Neuronal stem cell (in vitro differentiated cells): ENCODE data around the gene PLPP4.

Experiments
- DNase-seq: peaks from one replicate; pipeline ENCODE4 v3.0.0-alpha.2; 2013; ENCODE audit warnings: low spot score
- H2AFZ ChIP-seq: one replicate; pipeline ENCODE4 v1.6.1; 2013; ENCODE audit warnings: mild to moderate bottlenecking, low read length, inconsistent platforms
- H2AK5ac ChIP-seq: 2 replicates; pipeline ENCODE4 v1.6.1; 2013; ENCODE audit warnings: low read depth, mild to moderate bottlenecking, inconsistent platforms, low read length, moderate library complexity, mixed read lengths
- H2BK120ac ChIP-seq: 2 replicates; pipeline ENCODE4 v1.6.1; 2013; ENCODE audit warnings: low read depth, mild to moderate bottlenecking, inconsistent platforms, low read length, moderate library complexity, mixed read lengths
- H2BK12ac ChIP-seq: one replicate; pipeline ENCODE4 v1.6.1; 2013; ENCODE audit warnings: low read length, inconsistent platforms
- H2BK15ac ChIP-seq: 2 replicates; pipeline ENCODE4 v1.6.1; 2013; ENCODE audit warnings: mild to moderate bottlenecking, low read length, inconsistent platforms, mixed read lengths
- H2BK5ac ChIP-seq: one replicate; pipeline ENCODE4 v1.6.1; 2013; ENCODE audit warnings: inconsistent platforms, mild to moderate bottlenecking, low read length, moderate library complexity
- H3K14ac ChIP-seq: one replicate; pipeline ENCODE4 v1.6.1; 2013; ENCODE audit warnings: low read length, inconsistent platforms
- H3K18ac ChIP-seq: 2 replicates; pipeline ENCODE4 v1.6.1; 2013; ENCODE audit warnings: low read length, inconsistent platforms
- H3K23ac ChIP-seq: 2 replicates; pipeline ENCODE4 v1.6.1; 2013; ENCODE audit warnings: low read depth, mild to moderate bottlenecking, mixed read lengths, low read length, inconsistent platforms; ENCODE audit not compliant: poor library complexity
- H3K27ac ChIP-seq: replicated peaks from 3 replicates; pipeline ENCODE4 v1.5.1; 2013; ENCODE audit warnings: low read length, inconsistent platforms
- H3K27me3 ChIP-seq, 3 experiments: 2 replicates each; pipeline ENCODE4 v1.6.1; 2013; ENCODE audit warnings: low read length in 3 of 3, mild to moderate bottlenecking in 2 of 3, inconsistent platforms in 1 of 3, low read depth in 1 of 3, mixed read lengths in 1 of 3, moderate library complexity in 1 of 3; ENCODE audit not compliant: control insufficient read depth in 3 of 3, insufficient read depth in 3 of 3
- H3K36me3 ChIP-seq, 2 donors: replicated peaks in 1 of 2; 2 replicates each; pipeline ENCODE4 v1.6.1; 2013; ENCODE audit warnings: low read length in 2 of 2; ENCODE audit not compliant: control insufficient read depth in 2 of 2, insufficient read depth in 2 of 2
- H3K4ac ChIP-seq: 2 replicates; pipeline ENCODE4 v1.6.1; 2013; ENCODE audit warnings: inconsistent platforms, mild to moderate bottlenecking, low read length, moderate library complexity
- H3K4me1 ChIP-seq, 2 donors: 1 replicate in 1 of 2; 2 replicates in 1 of 2; pipeline ENCODE4 v1.6.1; 2013; ENCODE audit warnings: low read length in 2 of 2, low read depth in 1 of 2; ENCODE audit not compliant: control insufficient read depth in 2 of 2, insufficient read depth in 1 of 2
- H3K4me2 ChIP-seq: one replicate; pipeline ENCODE4 v1.6.1; 2013; ENCODE audit warnings: mild to moderate bottlenecking, low read length, inconsistent platforms; ENCODE audit not compliant: insufficient read depth, poor library complexity, severe bottlenecking
- H3K4me3 ChIP-seq, 2 donors: 2 replicates each; pipeline ENCODE4 v1.5.1; 2013; ENCODE audit warnings: low read length in 2 of 2, mild to moderate bottlenecking in 2 of 2, inconsistent platforms in 1 of 2, moderate library complexity in 1 of 2
- H3K79me1 ChIP-seq: one replicate; pipeline ENCODE4 v1.6.1; 2013; ENCODE audit warnings: low read depth, mild to moderate bottlenecking, inconsistent platforms, low read length, moderate library complexity
- H3K9ac ChIP-seq: one replicate; pipeline ENCODE4 v1.6.1; 2013; ENCODE audit warnings: mild to moderate bottlenecking, low read depth, low read length, inconsistent platforms; ENCODE audit not compliant: poor library complexity
- H3K9me3 ChIP-seq, 2 donors: replicated peaks in 1 of 2; 2 replicates each; pipeline versions ENCODE3 to v1.6.1; 2013; ENCODE audit warnings: low read length in 2 of 2, mild to moderate bottlenecking in 2 of 2, inconsistent platforms in 1 of 2, low read depth in 1 of 2, mixed read lengths in 1 of 2, moderate library complexity in 1 of 2; ENCODE audit not compliant: control insufficient read depth in 2 of 2, insufficient read depth in 1 of 2
- H4K8ac ChIP-seq: one replicate; pipeline ENCODE4 v1.6.1; 2013; ENCODE audit warnings: low read depth, mild to moderate bottlenecking, inconsistent platforms, low read length, moderate library complexity
- H4K91ac ChIP-seq: one replicate; pipeline ENCODE4 v1.6.1; 2013; ENCODE audit warnings: low read length, low read depth, mild to moderate bottlenecking, inconsistent platforms; ENCODE audit not compliant: poor library complexity
- WGBS, 2 donors: extraction: QIAGEN DNeasy Blood & Tissue Kit; methylation state at CpG; one replicate each; pipeline ENCODE4 v1.1.7; 2013; ENCODE audit warnings: missing lambda C conversion rate in 2 of 2, mixed read lengths in 1 of 2; ENCODE audit not compliant: insufficient read length in 2 of 2, insufficient replicate concordance in 1 of 2; ENCODE audit errors: extremely low coverage in 2 of 2; 5-methylcytosine and 5-hydroxymethylcytosine counted together

Gene PLPP4

GRCh38 chr10:120490288-120490687, 33.3 kb downstream of the PLPP4 start:
- Histone ChIP-seq H3K79me1 (no peaks in the 10 kb centered on the region), H3K36me3 (no peaks in the 10 kb centered on the region), H2AK5ac (no peak overlapping the region), H3K4ac (no peak overlapping the region), H3K4me2 (no peak overlapping the region), H2BK5ac (no peak overlapping the region), H3K14ac (no peak overlapping the region), H2AFZ (no peak overlapping the region), H2BK15ac (no peak overlapping the region), H3K4me3 (no peak overlapping the region), H3K18ac (no peak overlapping the region), H3K4me1 (peaks cover 0 to 6% of the 10 kb centered on the region in 2 donors), H3K9me3 (no peaks in the 10 kb centered on the region), H4K91ac (no peak overlapping the region), H3K27ac (no peak overlapping the region), H3K9ac (no peak overlapping the region), H3K27me3 (no peaks in the 10 kb centered on the region), H2BK120ac (no peak overlapping the region), H4K8ac (no peak overlapping the region), H3K23ac (no peak overlapping the region), H2BK12ac (no peak overlapping the region)
- WGBS, 2 donors: no CpG with 5 or more reads among the region's 1 CpG
- DNase-seq: no peak

DNA sequence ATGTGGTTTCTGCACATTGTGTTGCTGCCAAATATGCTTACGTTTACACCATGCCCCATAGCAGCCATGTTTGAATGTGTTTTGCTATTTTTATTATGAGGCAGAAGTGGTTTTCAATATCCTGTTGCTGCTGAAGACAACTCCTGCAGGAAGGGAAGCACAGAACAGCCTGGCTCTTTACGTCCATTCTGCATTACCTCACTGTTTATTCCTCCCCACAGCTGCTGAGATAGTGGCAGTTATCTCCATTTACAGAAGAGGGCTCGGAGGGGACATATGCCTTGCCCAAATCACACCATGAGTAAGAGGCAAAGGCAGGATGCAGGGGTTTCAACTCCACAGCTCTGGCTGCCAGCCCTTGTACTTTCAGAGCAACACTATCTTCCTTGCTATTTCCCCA, 35.3 kb downstream of the PLPP4 start:
- Histone ChIP-seq H3K27ac (no peak overlapping the region), H2AK5ac (no peak overlapping the region), H3K4me1 (peaks cover 0 to 6% of the 10 kb centered on the region in 2 donors), H4K91ac (no peak overlapping the region), H3K14ac (no peak overlapping the region), H2BK5ac (no peak overlapping the region), H2BK12ac (no peak overlapping the region), H3K27me3 (no peaks in the 10 kb centered on the region), H3K23ac (no peak overlapping the region), H4K8ac (no peak overlapping the region), H3K4ac (no peak overlapping the region), H3K18ac (no peak overlapping the region), H3K4me2 (no peak overlapping the region), H3K79me1 (no peaks in the 10 kb centered on the region), H2BK120ac (no peak overlapping the region), H3K9ac (no peak overlapping the region), H2AFZ (no peak overlapping the region), H2BK15ac (no peak overlapping the region), H3K4me3 (no peak overlapping the region), H3K36me3 (no peaks in the 10 kb centered on the region), H3K9me3 (no peaks in the 10 kb centered on the region)
- no peak for DNase-seq
- WGBS, 2 donors: no CpG with 5 or more reads among the region's 3 CpGs

DNA sequence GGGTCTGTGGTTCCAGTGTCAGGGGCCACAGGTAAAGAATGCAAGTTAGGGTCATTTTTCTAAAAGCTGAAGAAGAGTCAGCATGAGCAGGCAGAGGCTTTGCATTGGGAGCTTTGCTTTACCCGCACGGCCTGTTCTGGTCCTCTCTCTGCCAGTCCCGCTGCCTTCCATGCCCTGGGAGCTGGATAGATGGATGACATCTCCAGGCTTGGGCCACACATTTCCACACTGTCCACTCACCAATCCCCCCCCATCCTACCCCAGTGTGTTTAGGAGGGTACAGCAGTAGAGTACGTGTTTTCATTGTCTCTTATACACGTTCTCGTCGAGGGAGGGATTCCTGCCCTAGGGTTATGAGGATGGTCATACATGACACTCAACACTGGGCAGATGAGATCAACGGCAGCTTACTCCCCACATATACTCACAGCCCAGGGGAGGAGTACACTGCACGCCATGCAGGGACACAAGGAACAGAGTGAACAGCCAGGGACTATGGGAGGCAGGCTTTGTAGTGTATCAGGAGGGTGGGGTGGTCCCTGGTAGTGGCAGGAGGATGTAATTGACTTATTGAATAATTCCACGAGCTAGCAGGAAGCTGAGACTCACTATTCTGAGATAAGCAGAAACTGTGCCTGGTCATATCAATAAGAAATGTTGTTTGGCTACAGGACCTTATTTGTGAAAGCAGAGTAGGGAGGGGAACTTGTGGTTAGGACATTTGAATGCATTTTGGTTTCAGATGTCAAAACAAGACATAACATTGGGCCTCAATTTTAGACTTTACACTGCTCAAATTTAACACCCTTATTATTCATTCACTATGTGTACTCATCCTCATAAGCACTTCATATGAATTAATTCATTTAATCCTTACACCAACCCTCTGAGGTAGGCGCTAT, 36.6 kb downstream of the PLPP4 start:
- no peaks in the 10 kb centered on the region for H3K36me3 ChIP-seq
- H3K9ac ChIP-seq: no peak overlapping the region
- H2BK15ac ChIP-seq: no peak overlapping the region
- H4K8ac ChIP-seq: no peak overlapping the region
- H2BK12ac ChIP-seq: no peak overlapping the region
- no peak overlapping the region for H2BK5ac ChIP-seq
- peak overlapping the region; percentile 8 for H3K18ac ChIP-seq
- H3K27me3 ChIP-seq: no peaks in the 10 kb centered on the region
- H2BK120ac ChIP-seq: no peak overlapping the region
- peaks cover 0 to 6% of the 10 kb centered on the region in 2 donors for H3K4me1 ChIP-seq
- H3K4me2 ChIP-seq: no peak overlapping the region
- no peak overlapping the region for H2AFZ ChIP-seq
- H3K27ac ChIP-seq: no peak overlapping the region
- H3K14ac ChIP-seq: no peak overlapping the region
- H3K23ac ChIP-seq: no peak overlapping the region
- H3K4ac ChIP-seq: no peak overlapping the region
- no peaks in the 10 kb centered on the region for H3K79me1 ChIP-seq
- no peak overlapping the region for H3K4me3 ChIP-seq
- peak overlapping the region; percentile 2 for H2AK5ac ChIP-seq
- DNase-seq: no peak
- H3K9me3 ChIP-seq: no peaks in the 10 kb centered on the region
- no peak overlapping the region for H4K91ac ChIP-seq
- WGBS, 2 donors: no CpG with 5 or more reads among the region's 11 CpGs

DNA sequence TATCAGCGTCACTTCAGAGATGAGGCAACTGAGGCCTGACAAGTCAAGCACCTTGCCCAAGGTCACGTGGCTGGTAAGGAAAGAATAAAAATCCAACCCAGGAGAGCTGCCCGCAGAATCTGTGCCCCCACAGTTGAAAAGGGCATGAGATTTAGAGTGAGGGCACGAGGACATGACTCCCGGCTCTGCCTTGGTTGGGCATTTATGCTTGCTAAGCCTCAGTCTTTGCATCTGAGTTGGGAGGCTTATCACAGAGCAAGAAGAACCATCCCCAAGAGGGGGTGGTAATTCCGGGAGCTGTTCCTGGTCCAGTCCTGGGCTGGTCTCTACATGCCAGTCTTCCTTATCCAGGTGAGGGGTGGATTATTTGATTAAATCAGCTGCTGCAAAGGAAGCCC, 37.3 kb downstream of the PLPP4 start:
- Histone ChIP-seq H3K18ac (no peak overlapping the region), H3K27ac (no peak overlapping the region), H3K4ac (no peak overlapping the region), H4K91ac (no peak overlapping the region), H3K9ac (no peak overlapping the region), H2BK5ac (no peak overlapping the region), H3K14ac (no peak overlapping the region), H3K27me3 (no peaks in the 10 kb centered on the region), H3K4me2 (peak overlapping the region; percentile 21), H4K8ac (no peak overlapping the region), H3K79me1 (no peaks in the 10 kb centered on the region), H3K4me1 (peaks cover 0 to 6% of the 10 kb centered on the region in 2 donors), H3K23ac (no peak overlapping the region), H2AFZ (no peak overlapping the region), H3K4me3 (no peak overlapping the region), H2AK5ac (no peak overlapping the region), H2BK15ac (no peak overlapping the region), H3K9me3 (no peaks in the 10 kb centered on the region), H3K36me3 (no peaks in the 10 kb centered on the region), H2BK12ac (no peak overlapping the region), H2BK120ac (no peak overlapping the region)
- no peak for DNase-seq
- WGBS, 2 donors: no CpG with 5 or more reads among the region's 6 CpGs
